SH-SY5Y (cell line): ENCODE data around the gene STEAP3.

Experiments used
- GATA2 ChIP-seq: IDR thresholded peaks from 2 replicates; pipeline ENCODE4 v1.6.1; 2011; ENCODE audit warnings: mild to moderate bottlenecking, low read depth, low read length
- GATA3 ChIP-seq: IDR thresholded peaks from 2 replicates; pipeline ENCODE4 v1.6.1; 2011; ENCODE audit warnings: low read depth, mild to moderate bottlenecking, low read length, moderate library complexity

- TF ChIP-seq GATA2 (no peak), GATA3 (no peak)
Observed at GRCh38 chr2:119228136-119228535, 4.5 kb downstream of the STEAP3 start.
